Mononuclear cell (primary cell): ENCODE data around the gene ZNF76. TPM values are rescaled to one million over a fixed set of nuclear protein-coding genes. Genes with fewer than 3 reads are reported as not detected.

Experiments
- H3K27me3 ChIP-seq: 2 replicates; pipeline ENCODE4 v1.6.0; 2011; ENCODE audit warnings: low read length, control low read depth; ENCODE audit not compliant: insufficient read depth
- H3K4me1 ChIP-seq: 2 replicates; pipeline ENCODE4 v1.5.1; 2011; ENCODE audit warnings: mild to moderate bottlenecking, low read length, control low read depth; ENCODE audit not compliant: insufficient read depth
- H3K4me3 ChIP-seq: 2 replicates; pipeline ENCODE4 v1.5.1; 2011; ENCODE audit warnings: mild to moderate bottlenecking, low read length, moderate library complexity
- H3K9me3 ChIP-seq: 2 replicates; pipeline ENCODE4 v1.5.1; 2011; ENCODE audit warnings: low read depth, mild to moderate bottlenecking, control low read depth, low read length
- total RNA-seq: library from RNA; depleted of rRNA; stranded (reverse); fragments of >200 nt; gene quantifications from one replicate; pipeline ENCODE4 v1.2.3, GENCODE V29; 2012

Gene ZNF76
- total RNA-seq, 1 donor, result 23.4 TPM

DNA sequence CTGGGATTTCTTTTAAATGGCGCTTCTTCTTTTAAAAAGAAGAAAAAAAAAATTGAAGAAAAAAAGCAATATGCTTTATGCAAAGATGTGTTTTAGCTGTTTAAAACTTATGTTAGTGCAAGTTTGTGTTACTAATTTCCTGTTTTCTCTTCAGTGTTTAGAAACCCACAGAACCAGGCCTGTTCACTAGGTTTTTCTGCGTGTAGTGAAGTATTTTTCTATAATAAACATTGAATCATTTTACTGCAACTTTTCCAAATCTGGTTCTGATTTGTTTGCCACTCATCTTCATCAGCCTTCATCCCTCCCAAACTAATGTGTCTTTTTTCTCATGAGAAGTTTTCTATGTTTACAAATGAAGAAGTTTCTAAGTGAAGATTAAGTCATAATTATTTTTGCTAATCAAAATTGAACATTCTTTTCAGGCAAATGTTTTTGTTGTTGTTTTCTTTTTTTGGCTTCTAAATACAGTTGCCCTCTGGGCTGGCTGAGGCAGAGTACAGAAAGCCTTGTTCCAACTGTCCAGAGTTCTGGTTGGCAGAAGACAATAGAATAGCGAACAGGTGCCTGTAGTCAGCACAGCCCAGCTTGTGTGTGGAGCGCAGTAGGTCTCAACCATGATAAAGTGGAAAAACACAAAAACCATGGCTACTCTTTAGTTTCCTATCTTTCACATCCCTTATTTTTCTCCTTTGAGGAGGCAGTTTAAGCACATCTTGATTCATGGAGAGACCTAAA is 14.5 kb downstream of the ZNF76 start:
- no peaks in the 10 kb centered on the region for H3K9me3 ChIP-seq
- no peak overlapping the region for H3K4me3 ChIP-seq
- H3K27me3 ChIP-seq, result no peaks in the 10 kb centered on the region
- H3K4me1 ChIP-seq, result no peaks in the 10 kb centered on the region

DNA sequence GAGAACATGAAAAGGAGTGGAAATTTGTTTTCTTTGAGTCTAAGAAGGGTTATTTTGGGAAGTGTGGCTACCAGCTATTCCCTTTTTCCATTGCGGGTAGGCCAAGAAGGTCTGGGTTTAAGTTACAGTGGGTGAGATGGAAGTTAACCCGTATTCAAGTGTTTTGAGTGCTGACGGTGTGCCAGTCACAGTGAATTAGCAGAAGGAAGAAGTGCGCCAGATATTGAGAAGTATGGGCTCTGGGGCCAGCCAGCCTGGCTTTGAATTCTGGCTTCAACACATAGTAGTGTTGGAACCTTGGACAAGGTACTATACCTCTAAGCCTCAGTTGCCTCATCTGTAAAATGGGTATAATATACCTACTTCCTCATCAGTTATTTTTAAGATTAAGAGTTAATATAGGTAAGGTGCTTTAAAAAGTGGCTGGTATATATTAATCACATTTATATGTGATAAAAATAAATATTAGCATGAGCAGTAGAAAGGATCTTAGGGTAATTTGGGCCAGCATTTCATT is 16.3 kb downstream of the ZNF76 start:
- Histone ChIP-seq H3K4me3 (no peak overlapping the region), H3K4me1 (no peaks in the 10 kb centered on the region), H3K9me3 (no peaks in the 10 kb centered on the region), H3K27me3 (no peaks in the 10 kb centered on the region)

DNA sequence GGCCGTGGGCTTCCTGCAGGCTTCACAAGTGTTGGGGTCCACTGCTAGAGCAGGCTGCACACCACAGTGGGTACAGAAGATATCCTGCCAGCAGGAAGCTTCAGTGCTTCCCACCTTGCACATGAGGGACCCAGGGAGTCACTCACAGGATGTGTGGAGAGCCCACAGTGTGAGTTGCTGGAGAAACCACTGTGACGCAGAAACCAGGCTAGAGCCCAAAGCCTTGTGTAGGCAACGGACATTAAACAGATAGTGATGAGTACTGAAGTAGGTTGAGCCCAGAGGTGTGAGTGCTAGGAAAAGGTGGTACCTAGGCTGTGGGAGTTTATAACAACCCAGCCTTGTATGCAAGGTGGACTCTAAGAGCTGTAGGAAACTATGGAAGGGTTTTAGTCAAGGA is 19.2 kb downstream of the ZNF76 start:
- no peaks in the 10 kb centered on the region for H3K4me1 ChIP-seq
- H3K9me3 ChIP-seq, result no peaks in the 10 kb centered on the region
- H3K27me3 ChIP-seq, result no peaks in the 10 kb centered on the region
- no peak overlapping the region for H3K4me3 ChIP-seq

- Histone ChIP-seq H3K4me3 (no peak overlapping the region), H3K4me1 (no peaks in the 10 kb centered on the region), H3K9me3 (no peaks in the 10 kb centered on the region), H3K27me3 (no peaks in the 10 kb centered on the region)
These were observed 21.4 kb downstream of the ZNF76 start for GRCh38 chr6:35280903-35281302.

DNA sequence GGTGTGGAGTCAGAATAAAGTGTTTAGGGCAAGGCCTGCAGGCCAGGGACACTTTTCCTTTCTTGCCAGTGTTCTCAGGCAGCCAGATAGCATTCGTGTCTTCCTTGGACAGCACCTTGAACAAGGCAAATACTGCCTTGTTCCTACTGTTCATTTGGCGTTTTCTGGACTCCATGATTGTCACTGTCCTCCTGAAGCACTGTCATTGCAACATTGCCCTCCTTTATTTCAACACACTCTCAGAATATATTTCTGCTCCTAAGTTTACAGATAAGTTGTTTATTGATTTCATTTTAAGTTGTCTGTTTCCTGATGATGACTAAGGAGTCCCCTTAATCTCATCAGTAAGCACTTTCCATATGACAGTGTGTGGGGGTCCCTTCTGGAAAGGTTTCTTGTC is 22.9 kb downstream of the ZNF76 start:
- Histone ChIP-seq H3K9me3 (no peaks in the 10 kb centered on the region), H3K4me3 (no peak overlapping the region), H3K27me3 (no peaks in the 10 kb centered on the region), H3K4me1 (no peaks in the 10 kb centered on the region)

GRCh38 chr6:35283361-35283760 is 23.8 kb downstream of the ZNF76 start:
- Histone ChIP-seq H3K4me3 (no peak overlapping the region), H3K4me1 (no peaks in the 10 kb centered on the region), H3K27me3 (no peaks in the 10 kb centered on the region), H3K9me3 (no peaks in the 10 kb centered on the region)

DNA sequence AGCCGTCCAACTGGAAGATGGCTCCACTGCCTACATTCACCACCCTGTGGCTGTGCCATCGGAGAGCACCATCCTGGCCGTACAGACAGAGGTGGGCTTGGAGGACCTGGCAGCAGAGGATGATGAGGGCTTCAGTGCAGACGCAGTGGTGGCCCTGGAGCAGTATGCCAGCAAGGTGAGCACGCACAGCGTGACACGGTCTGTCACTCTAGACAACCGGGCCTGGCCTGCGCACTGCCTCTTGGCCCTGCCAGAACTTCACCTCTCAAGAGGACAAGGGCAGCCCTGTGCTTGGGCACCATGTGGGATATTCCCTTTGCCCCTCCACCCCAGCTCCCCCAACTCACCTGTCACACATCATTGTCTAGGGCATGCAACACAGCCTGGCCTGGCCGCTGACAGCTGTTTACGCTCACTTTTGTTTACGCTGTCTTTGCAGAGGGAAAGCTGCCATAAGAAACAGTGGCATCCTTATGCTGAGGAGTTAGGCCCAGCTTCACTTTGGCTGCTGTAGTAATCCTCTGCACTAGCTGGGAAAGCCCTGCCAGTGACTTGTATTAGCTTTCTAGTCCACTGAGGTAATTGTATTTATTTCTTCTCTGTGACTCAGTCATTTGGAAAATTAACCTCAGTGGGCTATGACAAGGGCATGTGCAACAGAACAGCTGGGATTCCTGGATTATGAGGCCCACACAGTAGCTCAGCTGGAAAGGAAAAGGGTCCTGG is 28.3 kb downstream of the ZNF76 start:
- no peaks in the 10 kb centered on the region for H3K9me3 ChIP-seq
- H3K4me1 ChIP-seq, result no peaks in the 10 kb centered on the region
- H3K4me3 ChIP-seq, result no peak overlapping the region
- H3K27me3 ChIP-seq, result no peaks in the 10 kb centered on the region

DNA sequence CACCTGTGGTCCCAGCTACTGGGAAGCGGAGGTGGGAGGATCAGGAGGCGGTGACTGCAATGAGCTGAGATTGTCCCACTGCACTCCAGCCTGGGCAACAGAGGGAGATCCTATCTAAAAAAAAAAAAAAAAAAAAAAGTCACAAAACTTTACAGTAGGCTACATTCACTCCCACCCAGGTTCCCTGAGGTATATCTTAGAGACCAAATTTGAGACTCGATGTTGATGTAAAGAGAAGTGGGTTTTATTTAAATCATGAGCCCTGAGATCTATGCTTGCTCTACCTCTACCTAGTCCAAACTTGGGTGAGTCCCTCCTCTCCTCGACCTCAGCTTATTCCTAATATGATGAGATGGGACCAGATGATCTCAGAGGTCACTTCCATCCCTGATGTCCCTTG is 29.3 kb downstream of the ZNF76 start:
- Histone ChIP-seq H3K4me1 (no peaks in the 10 kb centered on the region), H3K4me3 (no peak overlapping the region), H3K9me3 (no peaks in the 10 kb centered on the region), H3K27me3 (no peaks in the 10 kb centered on the region)

DNA sequence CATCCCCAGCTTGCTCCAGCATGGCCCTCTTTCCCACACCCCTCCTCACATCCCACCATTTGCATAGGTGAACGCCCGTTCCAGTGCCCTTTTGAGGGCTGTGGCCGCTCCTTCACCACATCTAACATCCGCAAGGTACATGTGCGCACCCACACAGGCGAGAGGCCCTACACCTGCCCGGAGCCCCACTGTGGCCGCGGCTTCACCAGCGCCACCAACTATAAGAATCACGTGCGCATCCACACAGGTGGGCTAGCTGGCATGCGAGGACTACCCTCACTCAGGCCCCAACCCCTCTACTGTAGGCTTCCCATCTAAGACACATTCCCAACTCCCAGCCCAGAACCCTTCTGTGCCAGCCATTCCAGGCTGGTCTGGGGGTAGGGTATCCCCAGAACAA is 32.0 kb downstream of the ZNF76 start:
- H3K9me3 ChIP-seq, result no peaks in the 10 kb centered on the region
- no peaks in the 10 kb centered on the region for H3K27me3 ChIP-seq
- H3K4me3 ChIP-seq, result no peak overlapping the region
- no peaks in the 10 kb centered on the region for H3K4me1 ChIP-seq

DNA sequence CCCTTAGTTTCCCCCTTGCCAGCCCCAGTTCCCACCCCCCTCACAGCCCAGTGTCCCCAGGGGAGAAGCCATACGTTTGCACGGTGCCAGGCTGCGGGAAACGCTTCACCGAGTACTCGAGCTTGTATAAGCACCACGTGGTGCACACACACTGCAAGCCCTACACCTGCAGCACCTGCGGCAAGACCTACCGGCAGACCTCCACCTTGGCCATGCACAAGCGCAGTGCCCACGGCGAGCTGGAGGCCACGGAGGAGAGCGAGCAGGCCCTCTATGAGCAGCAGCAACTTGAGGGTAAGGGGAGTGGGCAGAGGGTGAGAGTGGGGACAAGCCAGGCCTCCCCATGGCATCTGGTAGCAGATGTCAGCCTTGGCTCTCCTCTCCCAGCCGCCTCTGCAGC is 33.0 kb downstream of the ZNF76 start:
- Histone ChIP-seq H3K9me3 (no peaks in the 10 kb centered on the region), H3K4me3 (no peak overlapping the region), H3K4me1 (peaks cover 9% of the 10 kb centered on the region), H3K27me3 (no peaks in the 10 kb centered on the region)

- Histone ChIP-seq H3K4me3 (no peak overlapping the region), H3K27me3 (no peaks in the 10 kb centered on the region), H3K9me3 (no peaks in the 10 kb centered on the region), H3K4me1 (peaks cover 17% of the 10 kb centered on the region)
These were observed 34.1 kb downstream of the ZNF76 start for GRCh38 chr6:35293681-35294080.

GRCh38 chr6:35294308-35294945 is 34.9 kb downstream of the ZNF76 start:
- Histone ChIP-seq H3K27me3 (no peaks in the 10 kb centered on the region), H3K9me3 (no peaks in the 10 kb centered on the region), H3K4me3 (no peak overlapping the region), H3K4me1 (peaks cover 24% of the 10 kb centered on the region)

- Histone ChIP-seq H3K4me3 (no peak overlapping the region), H3K9me3 (no peaks in the 10 kb centered on the region), H3K27me3 (no peaks in the 10 kb centered on the region), H3K4me1 (peaks cover 31% of the 10 kb centered on the region)
These were observed 35.5 kb downstream of the ZNF76 start for GRCh38 chr6:35295036-35295435.

DNA sequence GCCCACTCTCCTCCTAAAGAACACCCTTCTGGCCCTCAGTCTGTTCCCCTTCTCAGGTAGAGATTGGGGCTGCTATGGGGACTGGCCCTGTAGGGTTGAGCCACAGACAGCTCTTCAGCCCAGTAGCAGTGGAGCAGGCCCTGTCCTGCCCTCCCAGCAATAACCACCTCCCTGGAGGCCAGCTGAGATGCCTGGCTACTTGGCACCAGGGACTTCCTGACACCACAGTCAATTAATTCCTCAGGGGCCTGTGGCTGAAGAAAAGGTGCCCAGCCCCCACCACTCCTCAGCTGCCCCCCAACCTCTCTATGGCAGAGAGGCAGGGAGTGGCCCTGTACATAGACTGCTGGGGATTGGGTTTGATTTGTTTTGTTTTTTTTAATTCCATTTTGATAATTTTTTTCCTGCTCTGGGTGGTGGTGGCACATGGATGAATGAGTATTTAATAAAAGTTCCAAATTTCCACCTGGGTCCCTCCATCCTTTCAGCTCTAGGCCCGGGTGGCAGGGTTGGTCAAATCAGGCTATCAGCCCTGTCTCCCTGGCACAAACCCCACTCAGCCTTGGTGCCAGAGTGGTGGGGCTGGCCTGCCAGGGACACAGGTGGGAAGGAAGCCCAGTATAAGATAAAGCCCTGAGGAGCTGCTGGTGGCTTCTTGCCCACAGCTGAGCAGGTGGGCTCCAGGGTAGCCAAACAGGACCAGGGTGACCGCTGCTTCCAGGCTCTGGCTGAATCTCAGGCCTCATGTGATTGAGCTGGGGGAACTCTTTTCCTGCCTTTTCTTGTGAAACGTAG is 36.2 kb downstream of the ZNF76 start:
- H3K27me3 ChIP-seq, result no peaks in the 10 kb centered on the region
- H3K4me1 ChIP-seq, result peaks cover 37% of the 10 kb centered on the region
- H3K4me3 ChIP-seq, result no peak overlapping the region
- no peaks in the 10 kb centered on the region for H3K9me3 ChIP-seq
